Nucleus accumbens (tissue), 56 donors: ENCODE data around the gene ABCC12.

Experiments
- DNase-seq, 56 donors: peaks; one replicate each; lab custom pipeline; 2025; lab: John Stamatoyannopoulos, UW

ABCC12 gene

GRCh38 chr16:48110000-48110399, 45.8 kb downstream of the ABCC12 start:
- DNase-seq, result no peak

- DNase-seq, result peak in 1 of 56 donors; percentile 13
These were observed 46.3 kb downstream of the ABCC12 start for GRCh38 chr16:48109475-48109874.

- peak in 6 of 56 donors; percentile 7 to 32 (median 15) for DNase-seq
These were observed 49.3 kb downstream of the ABCC12 start for GRCh38 chr16:48106446-48106845.
